IPS-15b (cell line): ENCODE data around the gene ACKR3.

Experiments
- H3K27me3 ChIP-seq: one replicate; pipeline ENCODE4 v1.6.1; 2013; ENCODE audit warnings: low read length; ENCODE audit not compliant: control insufficient read depth, insufficient read depth
- H3K36me3 ChIP-seq: one replicate; pipeline ENCODE4 v1.6.1; 2013; ENCODE audit warnings: low read length; ENCODE audit not compliant: control insufficient read depth, insufficient read depth
- H3K4me1 ChIP-seq: one replicate; pipeline ENCODE4 v1.6.1; 2013; ENCODE audit warnings: mild to moderate bottlenecking, low read length; ENCODE audit not compliant: control insufficient read depth, insufficient read depth
- H3K4me3 ChIP-seq: one replicate; pipeline ENCODE4 v1.5.1; 2013; ENCODE audit warnings: low read depth, low read length
- H3K9ac ChIP-seq: one replicate; pipeline ENCODE4 v1.6.1; 2013; ENCODE audit warnings: low read depth, mild to moderate bottlenecking, low read length
- H3K9me3 ChIP-seq: one replicate; pipeline ENCODE4 v1.6.1; 2013; ENCODE audit warnings: mild to moderate bottlenecking, low read length; ENCODE audit not compliant: control insufficient read depth, insufficient read depth

ACKR3 gene

GRCh38 chr2:236573066-236573929 lies 3.7 kb downstream of the ACKR3 start:
- no peak overlapping the region for H3K4me3 ChIP-seq
- H3K27me3 ChIP-seq = peaks cover 10% of the 10 kb centered on the region
- peaks cover 35% of the 10 kb centered on the region for H3K4me1 ChIP-seq
- H3K9me3 ChIP-seq = no peaks in the 10 kb centered on the region
- H3K9ac ChIP-seq = no peak overlapping the region
- H3K36me3 ChIP-seq = no peaks in the 10 kb centered on the region

- H3K9ac ChIP-seq = no peak overlapping the region
Measured at GRCh38 chr2:236574000-236574399, 4.4 kb downstream of the ACKR3 start.

GRCh38 chr2:236574424-236575145 lies 5.0 kb downstream of the ACKR3 start:
- Histone ChIP-seq H3K27me3 (peaks cover 3% of the 10 kb centered on the region), H3K9ac (no peak overlapping the region), H3K4me3 (no peak overlapping the region)

More at GRCh38 chr2:236574000-236574399, 4.4 kb downstream of the ACKR3 start:
- Histone ChIP-seq H3K27me3 (peaks cover 4% of the 10 kb centered on the region), H3K4me3 (no peak overlapping the region), H3K9me3 (no peaks in the 10 kb centered on the region), H3K36me3 (no peaks in the 10 kb centered on the region), H3K4me1 (peaks cover 34% of the 10 kb centered on the region)

GRCh38 chr2:236575510-236575909 lies 5.9 kb downstream of the ACKR3 start:
- H3K27me3 ChIP-seq = peaks cover 3% of the 10 kb centered on the region
- H3K4me1 ChIP-seq = peaks cover 26% of the 10 kb centered on the region
- H3K9ac ChIP-seq = no peak overlapping the region
- H3K36me3 ChIP-seq = no peaks in the 10 kb centered on the region
- H3K4me3 ChIP-seq = no peak overlapping the region
- no peaks in the 10 kb centered on the region for H3K9me3 ChIP-seq

More at GRCh38 chr2:236574424-236575145, 5.0 kb downstream of the ACKR3 start:
- Histone ChIP-seq H3K36me3 (no peaks in the 10 kb centered on the region), H3K4me1 (peaks cover 31% of the 10 kb centered on the region), H3K9me3 (no peaks in the 10 kb centered on the region)

GRCh38 chr2:236576087-236576486 lies 6.5 kb downstream of the ACKR3 start:
- H3K4me3 ChIP-seq = no peak overlapping the region
- H3K9ac ChIP-seq = no peak overlapping the region
- H3K36me3 ChIP-seq = peaks cover 1% of the 10 kb centered on the region
- H3K9me3 ChIP-seq = no peaks in the 10 kb centered on the region
- H3K27me3 ChIP-seq = no peaks in the 10 kb centered on the region
- peaks cover 20% of the 10 kb centered on the region for H3K4me1 ChIP-seq

- H3K27me3 ChIP-seq = no peaks in the 10 kb centered on the region
- H3K36me3 ChIP-seq = peaks cover 4% of the 10 kb centered on the region
Measured at GRCh38 chr2:236576953-236577352, 7.3 kb downstream of the ACKR3 start.

GRCh38 chr2:236577481-236578410 lies 8.1 kb downstream of the ACKR3 start:
- no peaks in the 10 kb centered on the region for H3K27me3 ChIP-seq
- H3K9ac ChIP-seq = no peak overlapping the region
- peaks cover 10% of the 10 kb centered on the region for H3K4me1 ChIP-seq
- H3K9me3 ChIP-seq = no peaks in the 10 kb centered on the region
- H3K36me3 ChIP-seq = peaks cover 4% of the 10 kb centered on the region
- H3K4me3 ChIP-seq = no peak overlapping the region

More at GRCh38 chr2:236576953-236577352, 7.3 kb downstream of the ACKR3 start:
- peaks cover 13% of the 10 kb centered on the region for H3K4me1 ChIP-seq
- no peak overlapping the region for H3K4me3 ChIP-seq
- no peak overlapping the region for H3K9ac ChIP-seq
- no peaks in the 10 kb centered on the region for H3K9me3 ChIP-seq

- no peak overlapping the region for H3K4me3 ChIP-seq
- no peak overlapping the region for H3K9ac ChIP-seq
- H3K4me1 ChIP-seq = peaks cover 8% of the 10 kb centered on the region
- H3K9me3 ChIP-seq = no peaks in the 10 kb centered on the region
- H3K36me3 ChIP-seq = peaks cover 4% of the 10 kb centered on the region
- no peaks in the 10 kb centered on the region for H3K27me3 ChIP-seq
Measured at GRCh38 chr2:236578411-236578846, 8.8 kb downstream of the ACKR3 start.

GRCh38 chr2:236579048-236579745 lies 9.6 kb downstream of the ACKR3 start:
- peaks cover 4% of the 10 kb centered on the region for H3K36me3 ChIP-seq
- no peak overlapping the region for H3K4me3 ChIP-seq
- H3K27me3 ChIP-seq = no peaks in the 10 kb centered on the region
- H3K4me1 ChIP-seq = peaks cover 8% of the 10 kb centered on the region
- H3K9me3 ChIP-seq = no peaks in the 10 kb centered on the region
- H3K9ac ChIP-seq = no peak overlapping the region

GRCh38 chr2:236579746-236580315 lies 10.2 kb downstream of the ACKR3 start:
- peaks cover 4% of the 10 kb centered on the region for H3K36me3 ChIP-seq
- H3K4me1 ChIP-seq = peaks cover 8% of the 10 kb centered on the region
- H3K9me3 ChIP-seq = no peaks in the 10 kb centered on the region
- no peak overlapping the region for H3K9ac ChIP-seq
- H3K27me3 ChIP-seq = no peaks in the 10 kb centered on the region
- no peak overlapping the region for H3K4me3 ChIP-seq
